Stimulated activated naive CD8-positive, alpha-beta T cell treated with anti-CD3 and anti-CD28 coated beads, Interleukin-15, Interleukin-2, amounts not matched to agents 100 U/mL and 50 U/mL, for 24 hours (primary cell): ENCODE measurements around the gene EXOC4.
"Not testable (repeated sequence)": the region's sequence is repeated elsewhere in the genome, so short reads cannot be mapped to it uniquely, and the experiment has no call there.

Experiments
- ATAC-seq: fragments of 150-1000 bp; cut with Tn5 transposase; one replicate; pipeline ENCODE4 v1.10.0; 2021
- DNase-seq: peaks from one replicate; pipeline ENCODE4 v3.0.0; 2021

EXOC4 gene

GRCh38 chr7:134041477-134041876 is 788.6 kb downstream of the EXOC4 start:
- DNase-seq = no peak
- no peak for ATAC-seq

GRCh38 chr7:134042307-134042706 is 789.4 kb downstream of the EXOC4 start:
- no peak for DNase-seq
- ATAC-seq = no peak

GRCh38 chr7:134044682-134045081 is 791.8 kb downstream of the EXOC4 start:
- no peak for DNase-seq
- no peak for ATAC-seq

- DNase-seq (no peak), ATAC-seq (no peak)
These were observed 792.8 kb downstream of the EXOC4 start for GRCh38 chr7:134045716-134046115.

GRCh38 chr7:134046594-134047128 is 793.8 kb downstream of the EXOC4 start:
- no peak for DNase-seq
- ATAC-seq = no peak

- DNase-seq (no peak), ATAC-seq (no peak)
These were observed 794.8 kb downstream of the EXOC4 start for GRCh38 chr7:134047675-134048074.

GRCh38 chr7:134048166-134048565 is 795.3 kb downstream of the EXOC4 start:
- no peak for ATAC-seq

GRCh38 chr7:134051020-134051419 is 798.1 kb downstream of the EXOC4 start:
- DNase-seq (no peak), ATAC-seq (no peak)

More at GRCh38 chr7:134048166-134048565, 795.3 kb downstream of the EXOC4 start:
- DNase-seq = no peak

GRCh38 chr7:134056816-134057215 is 803.9 kb downstream of the EXOC4 start:
- DNase-seq = no peak
- no peak for ATAC-seq

- ATAC-seq (no peak), DNase-seq (no peak)
These were observed 805.6 kb downstream of the EXOC4 start for GRCh38 chr7:134058521-134058920.

GRCh38 chr7:134058980-134059379 is 806.1 kb downstream of the EXOC4 start:
- DNase-seq = no peak
- no peak for ATAC-seq

GRCh38 chr7:134059921-134060320 is 807.0 kb downstream of the EXOC4 start:
- DNase-seq (no peak), ATAC-seq (no peak)

- ATAC-seq (no peak), DNase-seq (no peak)
These were observed 808.0 kb downstream of the EXOC4 start for GRCh38 chr7:134060874-134061273.

- DNase-seq (no peak), ATAC-seq (no peak)
These were observed 809.6 kb downstream of the EXOC4 start for GRCh38 chr7:134062460-134062859.

- ATAC-seq (no peak), DNase-seq (no peak)
These were observed 812.5 kb downstream of the EXOC4 start for GRCh38 chr7:134065415-134065814.

GRCh38 chr7:134067164-134067563 is 814.3 kb downstream of the EXOC4 start:
- no peak for DNase-seq
- ATAC-seq = no peak

GRCh38 chr7:134068670-134069069 is 815.8 kb downstream of the EXOC4 start:
- ATAC-seq = no peak
- no peak for DNase-seq

- ATAC-seq (no peak), DNase-seq (no peak)
These were observed 816.3 kb downstream of the EXOC4 start for GRCh38 chr7:134069187-134069586.

GRCh38 chr7:134070673-134071072 is 817.8 kb downstream of the EXOC4 start:
- ATAC-seq (no peak), DNase-seq (no peak)

- ATAC-seq (no peak), DNase-seq (no peak)
These were observed 818.8 kb downstream of the EXOC4 start for GRCh38 chr7:134071355-134072331.

GRCh38 chr7:134073276-134073675 is 820.4 kb downstream of the EXOC4 start:
- ATAC-seq = no peak

GRCh38 chr7:134075799-134076198 is 822.9 kb downstream of the EXOC4 start:
- no peak for ATAC-seq
- DNase-seq = no peak

More at GRCh38 chr7:134073276-134073675, 820.4 kb downstream of the EXOC4 start:
- no peak for DNase-seq

- ATAC-seq, DNase-seq: not testable (repeated sequence)
These were observed 824.7 kb downstream of the EXOC4 start for GRCh38 chr7:134077560-134077959.

GRCh38 chr7:134078991-134079390 is 826.1 kb downstream of the EXOC4 start:
- no peak for DNase-seq
- no peak for ATAC-seq
